Activated gamma-delta T cell treated with anti-CD3 and anti-CD28 coated beads, Interleukin-2, amount 50 U/mL, for 16 hours (primary cell): ENCODE measurements around the gene NHSL1.

Experiments used
- DNase-seq: peaks from one replicate; pipeline ENCODE4 v3.0.0-alpha.2; 2020; ENCODE audit warnings: low read depth

The NHSL1 gene

GRCh38 chr6:138401960-138402837 lies 97.1 kb downstream of the NHSL1 start:
- no peak for DNase-seq

- no peak for DNase-seq
Measured at GRCh38 chr6:138400326-138400725, 99.0 kb downstream of the NHSL1 start.

GRCh38 chr6:138397128-138398122 lies 101.9 kb downstream of the NHSL1 start:
- DNase-seq = no peak

GRCh38 chr6:138396709-138397108 lies 102.6 kb downstream of the NHSL1 start:
- no peak for DNase-seq

GRCh38 chr6:138393871-138394783 lies 105.2 kb downstream of the NHSL1 start:
- DNase-seq = no peak

GRCh38 chr6:138389551-138389950 lies 109.7 kb downstream of the NHSL1 start:
- DNase-seq = no peak

- no peak for DNase-seq
Measured at GRCh38 chr6:138387577-138388368, 111.5 kb downstream of the NHSL1 start.

- no peak for DNase-seq
Measured at GRCh38 chr6:138386897-138387296, 112.4 kb downstream of the NHSL1 start.

GRCh38 chr6:138383776-138384175 lies 115.5 kb downstream of the NHSL1 start:
- DNase-seq = no peak

GRCh38 chr6:138382498-138383265 lies 116.6 kb downstream of the NHSL1 start:
- no peak for DNase-seq

GRCh38 chr6:138378463-138378862 lies 120.8 kb downstream of the NHSL1 start:
- DNase-seq = no peak

- DNase-seq = no peak
Measured at GRCh38 chr6:138377844-138378243, 121.5 kb downstream of the NHSL1 start, which contains the start of gene SMIM28. TSS of gene SMIM28 (plus strand) at chr6:138377905. CDS start at chr6:138378073, 168 bp downstream.

- DNase-seq = no peak
Measured at GRCh38 chr6:138377042-138377441, 122.3 kb downstream of the NHSL1 start.

- no peak for DNase-seq
Measured at GRCh38 chr6:138374815-138375214, 124.5 kb downstream of the NHSL1 start.

- no peak for DNase-seq
Measured at GRCh38 chr6:138374230-138374629, 125.1 kb downstream of the NHSL1 start.

- no peak for DNase-seq
Measured at GRCh38 chr6:138372711-138373463, 126.4 kb downstream of the NHSL1 start.
